ENCODE results near the gene VSTM2B. TPM values are rescaled to one million over a fixed set of nuclear protein-coding genes. Genes with fewer than 3 reads are reported as not detected.
A peak's percentile ranks its signal among the peaks of the same experiment; 100 is the strongest.
"Not testable (repeated sequence)": the region's sequence is repeated elsewhere in the genome, so short reads cannot be mapped to it uniquely, and the experiment has no call there.

The VSTM2B gene
- total RNA-seq (2014; rRNA removed; shearing (Covaris generic)) = not detected in 2 replicates

GRCh38 chr19:29525901-29526729, at the start of gene VSTM2B:
Gene VSTM2B, plus strand, starts transcription at chr19:29525994. Its CDS starts 590 bp downstream, at chr19:29526584.
- Histone ChIP-seq H3K4me3 (no peak within 1 kb of the TSS), H3K9me3 (replicated peaks) (peaks cover 9% of the 10 kb centered on the region), H3K27ac (no peak within 1 kb of the TSS), H3K27me3 (replicated peaks) (peaks cover 65% of the 10 kb centered on the region), H3K36me3 (no peaks in the 10 kb centered on the region), H3K4me1 (replicated peaks) (no peaks in the 10 kb centered on the region)
- no peak for DNase-seq (ENCODE audit: low read depth in 1 of 2, low spot score in 2 of 2)

DNA sequence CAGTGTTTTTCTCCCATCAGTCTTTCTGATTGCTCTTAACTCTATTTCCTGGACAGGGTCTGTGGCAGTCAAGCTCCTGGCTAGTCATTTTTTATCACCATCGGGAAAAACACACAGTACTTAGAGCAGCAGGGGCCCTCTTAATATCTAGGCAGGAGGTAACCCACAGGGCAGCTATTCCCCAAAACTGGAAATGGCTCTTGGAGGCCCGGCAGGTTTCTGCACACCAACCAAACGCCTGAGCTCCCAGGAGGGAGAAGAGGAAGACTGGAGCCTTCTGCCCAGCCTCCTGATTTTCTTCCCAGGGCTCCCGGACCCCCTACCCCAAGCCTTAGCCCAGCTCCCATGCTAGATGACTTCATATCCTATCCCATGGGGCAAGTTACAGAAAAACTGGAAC, 49.3 kb upstream of the VSTM2B start:
- Histone ChIP-seq H3K4me3 (no peak overlapping the region), H3K9me3 (replicated peaks) (no peaks in the 10 kb centered on the region), H3K4me1 (replicated peaks) (no peaks in the 10 kb centered on the region), H3K27me3 (replicated peaks) (no peaks in the 10 kb centered on the region), H3K27ac (no peak overlapping the region), H3K36me3 (no peaks in the 10 kb centered on the region)
- no peak for DNase-seq (ENCODE audit: low read depth in 1 of 2, low spot score in 2 of 2)

- no peak overlapping the region for H3K4me3 ChIP-seq
These were observed 47.8 kb upstream of the VSTM2B start for GRCh38 chr19:29477831-29478577.

GRCh38 chr19:29478578-29479565, 46.9 kb upstream of the VSTM2B start:
- Histone ChIP-seq H3K27me3 (replicated peaks) (no peaks in the 10 kb centered on the region), H3K9me3 (replicated peaks) (no peaks in the 10 kb centered on the region), H3K4me3 (no peak overlapping the region), H3K4me1 (replicated peaks) (no peaks in the 10 kb centered on the region), H3K36me3 (no peaks in the 10 kb centered on the region), H3K27ac (no peak overlapping the region)
- no peak for DNase-seq (ENCODE audit: low read depth in 1 of 2, low spot score in 2 of 2)

More at GRCh38 chr19:29477831-29478577, 47.8 kb upstream of the VSTM2B start:
- DNase-seq (ENCODE audit: low read depth in 1 of 2, low spot score in 2 of 2) = no peak
- H3K27me3 ChIP-seq (replicated peaks) = no peaks in the 10 kb centered on the region
- no peaks in the 10 kb centered on the region for H3K4me1 ChIP-seq (replicated peaks)
- no peaks in the 10 kb centered on the region for H3K36me3 ChIP-seq
- H3K27ac ChIP-seq = no peak overlapping the region
- no peaks in the 10 kb centered on the region for H3K9me3 ChIP-seq (replicated peaks)

- H3K4me1 ChIP-seq (replicated peaks) = no peaks in the 10 kb centered on the region
- no peak for DNase-seq (ENCODE audit: low read depth in 1 of 2, low spot score in 2 of 2)
- no peak overlapping the region for H3K27ac ChIP-seq
- H3K36me3 ChIP-seq = no peaks in the 10 kb centered on the region
- H3K27me3 ChIP-seq (replicated peaks) = no peaks in the 10 kb centered on the region
- no peak overlapping the region for H3K4me3 ChIP-seq
- H3K9me3 ChIP-seq (replicated peaks) = no peaks in the 10 kb centered on the region
These were observed 45.9 kb upstream of the VSTM2B start for GRCh38 chr19:29479941-29480340.

GRCh38 chr19:29480507-29480906, 45.3 kb upstream of the VSTM2B start:
- no peak for DNase-seq (ENCODE audit: low read depth in 1 of 2, low spot score in 2 of 2)
- H3K9me3 ChIP-seq (replicated peaks) = no peaks in the 10 kb centered on the region
- no peaks in the 10 kb centered on the region for H3K27me3 ChIP-seq (replicated peaks)

GRCh38 chr19:29482855-29483640, 42.7 kb upstream of the VSTM2B start:
- H3K9me3 ChIP-seq (replicated peaks) = no peaks in the 10 kb centered on the region
- no peaks in the 10 kb centered on the region for H3K27me3 ChIP-seq (replicated peaks)
- no peaks in the 10 kb centered on the region for H3K4me1 ChIP-seq (replicated peaks)
- H3K27ac ChIP-seq = no peak overlapping the region
- H3K36me3 ChIP-seq = no peaks in the 10 kb centered on the region
- H3K4me3 ChIP-seq = no peak overlapping the region
- DNase-seq (ENCODE audit: low read depth in 1 of 2, low spot score in 2 of 2) = peak in 1 of 2 experiments; percentile 13

More at GRCh38 chr19:29480507-29480906, 45.3 kb upstream of the VSTM2B start:
- H3K27ac ChIP-seq = no peak overlapping the region
- no peaks in the 10 kb centered on the region for H3K4me1 ChIP-seq (replicated peaks)
- no peak overlapping the region for H3K4me3 ChIP-seq
- no peaks in the 10 kb centered on the region for H3K36me3 ChIP-seq

- H3K4me3 ChIP-seq = no peak overlapping the region
- DNase-seq (ENCODE audit: low read depth in 1 of 2, low spot score in 2 of 2) = peak in 1 of 2 experiments; percentile 31
- no peaks in the 10 kb centered on the region for H3K36me3 ChIP-seq
- no peak overlapping the region for H3K27ac ChIP-seq
- no peaks in the 10 kb centered on the region for H3K4me1 ChIP-seq (replicated peaks)
- H3K9me3 ChIP-seq (replicated peaks) = no peaks in the 10 kb centered on the region
- no peaks in the 10 kb centered on the region for H3K27me3 ChIP-seq (replicated peaks)
These were observed 42.2 kb upstream of the VSTM2B start for GRCh38 chr19:29483641-29483920.

- Histone ChIP-seq H3K4me3 (no peak overlapping the region), H3K27me3 (replicated peaks) (no peaks in the 10 kb centered on the region), H3K36me3 (no peaks in the 10 kb centered on the region), H3K9me3 (replicated peaks) (no peaks in the 10 kb centered on the region), H3K27ac (no peak overlapping the region), H3K4me1 (replicated peaks) (no peaks in the 10 kb centered on the region)
- DNase-seq (ENCODE audit: low read depth in 1 of 2, low spot score in 2 of 2) = peak in 1 of 2 experiments; percentile 34
These were observed 41.7 kb upstream of the VSTM2B start for GRCh38 chr19:29483944-29484581.

- Histone ChIP-seq H3K9me3 (replicated peaks) (no peaks in the 10 kb centered on the region), H3K27ac (no peak overlapping the region), H3K4me1 (replicated peaks) (no peaks in the 10 kb centered on the region), H3K36me3 (no peaks in the 10 kb centered on the region), H3K4me3 (no peak overlapping the region), H3K27me3 (replicated peaks) (no peaks in the 10 kb centered on the region)
- DNase-seq (ENCODE audit: low read depth in 1 of 2, low spot score in 2 of 2) = peak in 1 of 2 experiments; percentile 22
These were observed 40.9 kb upstream of the VSTM2B start for GRCh38 chr19:29484876-29485275.

GRCh38 chr19:29485293-29485692, 40.5 kb upstream of the VSTM2B start:
- Histone ChIP-seq H3K9me3 (replicated peaks) (no peaks in the 10 kb centered on the region), H3K27ac (no peak overlapping the region), H3K4me3 (no peak overlapping the region), H3K27me3 (replicated peaks) (no peaks in the 10 kb centered on the region), H3K36me3 (no peaks in the 10 kb centered on the region), H3K4me1 (replicated peaks) (no peaks in the 10 kb centered on the region)
- DNase-seq (ENCODE audit: low read depth in 1 of 2, low spot score in 2 of 2) = peak in 1 of 2 experiments; percentile 14

DNA sequence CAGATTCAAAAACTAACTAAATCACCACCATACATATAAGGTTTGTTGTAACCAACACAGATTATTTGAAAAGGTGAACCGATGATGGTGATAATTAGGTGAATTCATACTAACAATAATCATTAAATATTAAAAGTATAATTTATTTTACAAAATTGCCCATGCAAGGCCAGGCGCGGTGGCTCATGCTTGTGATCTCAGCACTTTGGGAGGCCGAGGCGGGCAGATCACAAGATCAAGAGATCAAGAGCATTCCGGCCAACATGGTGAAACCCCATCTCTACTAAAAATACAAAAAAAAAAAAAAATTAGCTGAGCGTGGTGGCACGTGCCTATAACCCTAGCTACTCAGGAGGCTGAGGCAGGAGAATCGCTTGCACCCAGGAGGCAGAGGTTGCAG, 38.8 kb upstream of the VSTM2B start:
- DNase-seq (ENCODE audit: low read depth in 1 of 2, low spot score in 2 of 2); H3K27me3 ChIP-seq (replicated peaks); H3K4me3 ChIP-seq; H3K9me3 ChIP-seq (replicated peaks); H3K4me1 ChIP-seq (replicated peaks); H3K36me3 ChIP-seq; H3K27ac ChIP-seq: not testable (repeated sequence)
